ENCODE results near the gene NPHP4.

GRCh38 chr1:5822266-5822665 is 170.0 kb downstream of the NPHP4 start:
- TF ChIP-seq USF2 (IDR thresholded peaks at IDR 0.05; ENCODE audit: borderline replicate concordance, low read depth, low read length) (no peak), USF1 (IDR thresholded peaks at IDR 0.05; ENCODE audit: borderline replicate concordance, low read depth) (no peak), CTCF (IDR thresholded peaks at IDR 0.05) (no peak), RAD21 (IDR thresholded peaks at IDR 0.05; ENCODE audit: low read length) (no peak), SIN3A (IDR thresholded peaks at IDR 0.05; ENCODE audit: borderline replicate concordance, low read depth, low read length) (no peak), CHD2 (IDR thresholded peaks at IDR 0.05; ENCODE audit: low read length, partially characterized antibody) (no peak), NFIC (IDR thresholded peaks at IDR 0.05; ENCODE audit: borderline replicate concordance) (no peak), SMC3 (IDR thresholded peaks at IDR 0.05; ENCODE audit: low read depth, low read length) (no peak), POLR2AphosphoS5 (IDR thresholded peaks at IDR 0.05; ENCODE audit: low read depth, low read length) (no peak), REST (IDR thresholded peaks at IDR 0.05; ENCODE audit: low read depth, low read length) (no peak), EP300 (IDR thresholded peaks at IDR 0.05; ENCODE audit: borderline replicate concordance in 1 of 2, low read depth in 1 of 2, low read length in 1 of 2) (no peak), TCF12 (IDR thresholded peaks at IDR 0.05) (no peak)
